Panc1 (cell line): ENCODE data around the gene NR0B1.

Experiments
- CTCF ChIP-seq: fragments of 450-650 bp; IDR thresholded peaks from 2 replicates; pipeline ENCODE4 v1.5.1; 2017; ENCODE audit warnings: mild to moderate bottlenecking
- REST ChIP-seq, 2 experiments: IDR thresholded peaks; 2 replicates each; pipeline ENCODE4 v1.6.1; 2011 to 2012; ENCODE audit warnings: low read depth in 2 of 2, control low read depth in 1 of 2, low read length in 1 of 2, mild to moderate bottlenecking in 1 of 2, moderate library complexity in 1 of 2; ENCODE audit not compliant: insufficient read depth in 1 of 2
- SIN3A ChIP-seq: IDR thresholded peaks from 2 replicates; pipeline ENCODE4 v1.6.1; 2012; ENCODE audit warnings: low read depth, mild to moderate bottlenecking, low read length, moderate library complexity, borderline replicate concordance; ENCODE audit not compliant: insufficient read depth

GRCh38 chrX:30275498-30275897 lies 33.7 kb downstream of the NR0B1 start:
- TF ChIP-seq SIN3A (no peak), CTCF (peak; percentile 6; the same call in 1 of the 2 replicates), REST (IDR thresholded peaks at IDR 0.05; ENCODE audit: insufficient read depth in 1 of 2, low read depth in 2 of 2, low read length in 1 of 2) (no peak)
